Gastroesophageal sphincter (tissue), 4 donors: ENCODE measurements around the gene SIX2. TPM values are rescaled to one million over a fixed set of nuclear protein-coding genes. Genes with fewer than 3 reads are reported as not detected.

Source experiments
- ATAC-seq: fragments of 150-250 bp; one replicate; pipeline ENCODE4 v1.9.1; 2016; ENCODE audit warnings: mild to moderate bottlenecking, moderate library complexity
- H3K27ac ChIP-seq, 4 donors: fragments of 200-600 bp; sonication (generic) in 3 of 4; 1 replicate in 3 of 4; 2 replicates in 1 of 4; pipeline ENCODE4 v1.5.1; 2016 to 2019
- H3K27me3 ChIP-seq: fragments of 200-600 bp; sonication (generic); one replicate; pipeline ENCODE4 v1.5.1; 2019
- H3K36me3 ChIP-seq, 2 donors: fragments of 200-600 bp; sonication (generic); one replicate each; pipeline ENCODE4 v1.5.1; 2019; ENCODE audit warnings: control low read depth in 1 of 2
- H3K4me1 ChIP-seq, 3 donors: fragments of 200-600 bp; sonication (generic); 1 replicate in 2 of 3; 2 replicates in 1 of 3; pipeline ENCODE4 v1.5.1; 2016 to 2019; ENCODE audit warnings: control low read depth in 2 of 3
- H3K4me3 ChIP-seq, 2 donors: fragments of 200-600 bp; sonication (generic); one replicate each; pipeline ENCODE4 v1.5.1; 2019; ENCODE audit warnings: mild to moderate bottlenecking in 1 of 2, moderate library complexity in 1 of 2
- H3K9me3 ChIP-seq, 3 donors: fragments of 200-600 bp; sonication (generic); one replicate each; pipeline ENCODE4 v1.5.1; 2017 to 2019; ENCODE audit warnings: control low read depth in 2 of 3
- EP300 ChIP-seq: sonication (generic); formaldehyde crosslinking; IDR thresholded peaks from one replicate; pipeline ENCODE4 v1.6.1; 2017; ENCODE audit warnings: antibody characterized with exemption, mild to moderate bottlenecking
- POLR2AphosphoS5 ChIP-seq: sonication (generic); formaldehyde crosslinking; IDR thresholded peaks from one replicate; pipeline ENCODE4 v1.6.1; 2017; ENCODE audit warnings: antibody characterized with exemption
- WGBS, 2 donors: methylation state at CpG; one replicate each; pipeline ENCODE4 v1.1.5; 2018; ENCODE audit warnings: low coverage in 1 of 2; 5-methylcytosine and 5-hydroxymethylcytosine counted together
- total RNA-seq, 4 donors: library from RNA; depleted of rRNA; stranded (reverse); fragments of >200 nt; gene quantifications; one replicate each; pipeline ENCODE4 v1.1.0, GENCODE V29; 2016
- TF ChIP-seq, protein P1 (sequence below), 4 experiments: fragments of 200-600 bp in 2 of 4; fragments of 450-650 bp in 2 of 4; sonication (generic) in 1 of 4; IDR thresholded peaks; one replicate each; pipeline ENCODE4 v1.5.1; 2017 to 2019; ENCODE audit warnings: antibody characterized with exemption in 4 of 4, mild to moderate bottlenecking in 2 of 4, moderate library complexity in 2 of 4

The SIX2 gene
- total RNA-seq, 4 donors from 2014 or later: 1.2 to 1.7 (median 1.5) TPM; not detected in 1

DNA sequence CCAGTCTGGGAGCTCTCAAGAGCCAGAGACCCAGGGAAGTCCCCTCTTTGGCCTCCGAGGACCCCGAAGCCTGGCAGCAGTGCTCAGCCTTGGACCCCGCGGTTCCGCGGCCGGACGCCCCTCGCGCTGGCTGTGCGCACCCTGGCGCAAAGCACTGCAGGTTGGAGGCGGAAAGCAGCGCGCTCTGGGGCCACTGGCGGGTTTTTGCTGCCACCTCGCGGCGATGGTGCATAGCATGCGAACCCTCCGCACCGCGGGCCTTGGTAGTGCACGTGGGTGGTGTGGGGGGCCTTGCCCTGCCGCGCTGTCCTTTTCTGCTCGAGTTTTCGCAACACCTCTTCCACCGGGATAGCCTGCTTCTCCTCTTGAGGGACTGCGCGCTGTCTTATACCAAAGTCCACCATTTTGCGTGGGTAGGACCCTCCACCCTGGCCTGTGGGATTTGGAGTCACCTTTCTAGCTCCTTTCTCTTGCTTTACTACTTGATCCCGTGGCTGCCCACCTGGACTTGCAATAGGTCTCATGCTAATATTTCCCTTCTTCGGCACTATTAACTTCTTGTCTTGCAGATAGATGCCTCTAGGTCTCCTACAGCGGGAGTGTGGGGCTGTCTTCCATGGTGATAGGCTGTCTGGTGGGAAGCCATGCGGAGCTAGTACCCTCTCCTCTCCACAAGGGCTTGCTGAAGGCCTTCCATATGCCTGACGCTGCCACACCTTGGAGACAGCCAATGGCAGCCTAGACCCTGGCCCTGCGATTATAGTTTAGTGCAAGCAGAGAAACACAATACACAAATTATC is 53.5 kb downstream of the SIX2 start:
- Histone ChIP-seq H3K9me3 (no peaks in the 10 kb centered on the region), H3K27me3 (peaks cover 98% of the 10 kb centered on the region), H3K4me3 (peak overlapping the region in 1 of 2 donors; percentile 31), H3K36me3 (no peaks in the 10 kb centered on the region), H3K4me1 (peaks cover 0 to 38% (median 23%) of the 10 kb centered on the region in 3 donors), H3K27ac (no peak overlapping the region)
- ATAC-seq: peak; percentile 40
- WGBS, 2 donors: 9 to 17% methylated on average over 8 to 36 of the region's 38 CpGs
- TF ChIP-seq EP300: no peak
- TF ChIP-seq, protein P1, sequence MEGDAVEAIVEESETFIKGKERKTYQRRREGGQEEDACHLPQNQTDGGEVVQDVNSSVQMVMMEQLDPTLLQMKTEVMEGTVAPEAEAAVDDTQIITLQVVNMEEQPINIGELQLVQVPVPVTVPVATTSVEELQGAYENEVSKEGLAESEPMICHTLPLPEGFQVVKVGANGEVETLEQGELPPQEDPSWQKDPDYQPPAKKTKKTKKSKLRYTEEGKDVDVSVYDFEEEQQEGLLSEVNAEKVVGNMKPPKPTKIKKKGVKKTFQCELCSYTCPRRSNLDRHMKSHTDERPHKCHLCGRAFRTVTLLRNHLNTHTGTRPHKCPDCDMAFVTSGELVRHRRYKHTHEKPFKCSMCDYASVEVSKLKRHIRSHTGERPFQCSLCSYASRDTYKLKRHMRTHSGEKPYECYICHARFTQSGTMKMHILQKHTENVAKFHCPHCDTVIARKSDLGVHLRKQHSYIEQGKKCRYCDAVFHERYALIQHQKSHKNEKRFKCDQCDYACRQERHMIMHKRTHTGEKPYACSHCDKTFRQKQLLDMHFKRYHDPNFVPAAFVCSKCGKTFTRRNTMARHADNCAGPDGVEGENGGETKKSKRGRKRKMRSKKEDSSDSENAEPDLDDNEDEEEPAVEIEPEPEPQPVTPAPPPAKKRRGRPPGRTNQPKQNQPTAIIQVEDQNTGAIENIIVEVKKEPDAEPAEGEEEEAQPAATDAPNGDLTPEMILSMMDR (IDR thresholded peaks at IDR 0.05): peak in 3 of 4 experiments; percentile 77 to 96 (median 78)
- no peak for TF ChIP-seq POLR2AphosphoS5

Other genes starting within 250 kb of the SIX2 start
- under 1 TPM in 1 of 4 donors, not detected in 3; 0.15 TPM for gene SIX3, start 67.8 kb downstream of the SIX2 start, total RNA-seq